Fibroblast of skin of right quadriceps (primary cell): ENCODE results near the gene PTDSS2.

Source experiments
- DNase-seq: peaks from one replicate; pipeline ENCODE4 v3.0.0-alpha.2; 2013

The PTDSS2 gene

GRCh38 chr11:494761-495536 lies 44.9 kb downstream of the PTDSS2 start:
- no peak for DNase-seq

- DNase-seq = no peak
Measured at GRCh38 chr11:495537-495931, 45.5 kb downstream of the PTDSS2 start.

- DNase-seq = peak; percentile 7
Measured at GRCh38 chr11:496834-497564, 46.9 kb downstream of the PTDSS2 start.

- DNase-seq = no peak
Measured at GRCh38 chr11:497565-498296, 47.7 kb downstream of the PTDSS2 start.

GRCh38 chr11:498297-499181 lies 48.5 kb downstream of the PTDSS2 start:
- DNase-seq = no peak

- no peak for DNase-seq
Measured at GRCh38 chr11:499201-500076, 49.4 kb downstream of the PTDSS2 start.

- DNase-seq = no peak
Measured at GRCh38 chr11:501001-501682, 51.1 kb downstream of the PTDSS2 start.

- no peak for DNase-seq
Measured at GRCh38 chr11:501683-502287, 51.7 kb downstream of the PTDSS2 start.

- DNase-seq = no peak
Measured at GRCh38 chr11:502288-503178, 52.5 kb downstream of the PTDSS2 start.

- DNase-seq = peak; percentile 18
Measured at GRCh38 chr11:503179-503981, 53.3 kb downstream of the PTDSS2 start.

- peak; percentile 13 for DNase-seq
Measured at GRCh38 chr11:504053-504993, 54.2 kb downstream of the PTDSS2 start.

GRCh38 chr11:504994-505344 lies 54.9 kb downstream of the PTDSS2 start:
- DNase-seq = no peak

- DNase-seq = peak; percentile 97
Measured at GRCh38 chr11:506238-506994, 56.3 kb downstream of the PTDSS2 start.

GRCh38 chr11:506995-507726 lies 57.1 kb downstream of the PTDSS2 start, which contains the start of gene RNH1:
Gene RNH1 (minus strand): TSS chr11:507242. CDS start chr11:502162, 5,080 bp downstream.
- DNase-seq = peak; percentile 95

GRCh38 chr11:507727-508515 lies 57.8 kb downstream of the PTDSS2 start:
- no peak for DNase-seq
